Spleen (tissue), 11 donors: Measurements from ENCODE around the gene VPS35L. TPM values are rescaled to one million over a fixed set of nuclear protein-coding genes. Genes with fewer than 3 reads are reported as not detected.

Experiments
- DNase-seq: peaks from one replicate; pipeline ENCODE4 v3.0.0-alpha.2; 2020
- H3K27ac ChIP-seq, 8 donors: fragments of 200-600 bp; sonication (generic) in 7 of 8; 1 replicate in 4 of 8; 2 replicates in 4 of 8; pipeline versions ENCODE4 v1.5.0 to v1.8.0; 2016 to 2021; ENCODE audit warnings: inconsistent platforms in 4 of 8, mild to moderate bottlenecking in 4 of 8, moderate library complexity in 1 of 8
- H3K27me3 ChIP-seq, 7 donors: fragments of 200-600 bp; sonication (generic) in 6 of 7; replicated peaks in 1 of 7; 1 replicate in 4 of 7; 2 replicates in 3 of 7; pipeline versions ENCODE4 v1.5.0 to v1.8.0; 2016 to 2021; ENCODE audit warnings: inconsistent platforms in 3 of 7, mild to moderate bottlenecking in 1 of 7
- H3K36me3 ChIP-seq, 6 donors: fragments of 200-600 bp; sonication (generic) in 5 of 6; 1 replicate in 4 of 6; 2 replicates in 2 of 6; pipeline versions ENCODE4 v1.5.0 to v1.8.0; 2016 to 2021; ENCODE audit warnings: inconsistent platforms in 2 of 6
- H3K4me1 ChIP-seq, 6 donors: fragments of 200-600 bp; sonication (generic) in 5 of 6; 1 replicate in 3 of 6; 2 replicates in 3 of 6; pipeline versions ENCODE4 v1.5.0 to v1.8.0; 2016 to 2021; ENCODE audit warnings: inconsistent platforms in 3 of 6
- H3K4me3 ChIP-seq, 8 donors: fragments of 200-600 bp; sonication (generic) in 7 of 8; 1 replicate in 4 of 8; 2 replicates in 4 of 8; pipeline versions ENCODE4 v1.5.0 to v1.8.0; 2016 to 2021; ENCODE audit warnings: inconsistent platforms in 4 of 8, mild to moderate bottlenecking in 4 of 8, moderate library complexity in 2 of 8
- H3K9me3 ChIP-seq, 8 donors: fragments of 200-600 bp; sonication (generic) in 7 of 8; 1 replicate in 4 of 8; 2 replicates in 4 of 8; pipeline versions ENCODE4 v1.5.0 to v1.8.0; 2016 to 2021; ENCODE audit warnings: inconsistent platforms in 4 of 8
- CTCF ChIP-seq, 11 experiments: fragments of 200-600 bp in 7 of 11; fragments of 450-650 bp in 4 of 11; sonication (generic) in 4 of 11; IDR thresholded peaks in 8 of 11; conservative IDR thresholded peaks in 3 of 11; 1 replicate in 7 of 11; 2 replicates in 4 of 11; pipeline versions ENCODE4 v1.4.0 to v1.8.0; 2016 to 2021; ENCODE audit warnings: antibody characterized with exemption in 11 of 11, inconsistent platforms in 4 of 11, mild to moderate bottlenecking in 1 of 11
- POLR2A ChIP-seq, 3 donors: fragments of 450-650 bp; IDR thresholded peaks; one replicate each; pipeline ENCODE4 v1.5.1; 2017; ENCODE audit warnings: antibody characterized with exemption in 3 of 3, mild to moderate bottlenecking in 1 of 3
- POLR2AphosphoS5 ChIP-seq, 3 donors: sonication (generic); formaldehyde crosslinking; IDR thresholded peaks; one replicate each; pipeline ENCODE4 v1.5.1; 2017; ENCODE audit warnings: antibody characterized with exemption in 3 of 3
- WGBS, 5 donors: extraction: QIAGEN DNeasy Blood & Tissue Kit in 3 of 5; methylation state at CpG; one replicate each; pipeline versions ENCODE4 v1.1.5 to v1.1.7; 2013 to 2018; 5-methylcytosine and 5-hydroxymethylcytosine counted together
- intact Hi-C: fragments of 100-400 bp; cut with DNase I; formaldehyde crosslinking; loops from one replicate; pipeline ENCODE4 v1.15.0; 2023; ENCODE audit warnings: low total_unique reads
- polyA plus RNA-seq, 3 donors: library from polyadenylated mRNA; stranded (reverse); fragments of 200-250 nt; gene quantifications; one replicate each; pipeline ENCODE4 v1.2.1, GENCODE V29; 2013
- total RNA-seq, 7 donors: library from RNA; depleted of rRNA in 3 of 7; stranded (reverse); fragments of >200 nt in 3 of 7; fragmentation: NEBNext Ultra II Directional in 4 of 7; extraction: Animal tissue kit (Norgen Biotek cat#: 25700) in 4 of 7; gene quantifications; one replicate each; pipeline versions ENCODE4 v1.1.0 to v1.2.1, GENCODE V29; 2016 to 2021
- donor health status: healthy with polysubstance abuse.
- donor health status: DM: no; HTN: no; CAD: no; lungs with moderate emphysema.
- donor health status: DM: no; HTN: no; CAD: no.
- donor health status: Bipolar disorder and iron deficiency.
- donor health status: healthy.
- donor health status: DM: no; HTN: no; CAD: no.
- donor health status: DM: yes; HTN: yes; CAD: no.

VPS35L gene
- total and polyA plus RNA-seq, 10 donors: 22.9 to 76.1 (median 58.0) TPM

- intact Hi-C loops: no loop called here
- H3K9me3 ChIP-seq: no peaks in the 10 kb centered on the region
- H3K27ac ChIP-seq: no peak overlapping the region
- H3K27me3 ChIP-seq: no peaks in the 10 kb centered on the region
- DNase-seq: no peak
- TF ChIP-seq POLR2AphosphoS5 (IDR thresholded peaks at IDR 0.05) (no peak), POLR2A (IDR thresholded peaks at IDR 0.05) (no peak), CTCF (IDR thresholded peaks at IDR 0.05 in 8 of 11, conservative IDR thresholded peaks at IDR 0.05 in 3 of 11) (no peak)
- peaks cover 0 to 99% (median 61%) of the 10 kb centered on the region in 6 donors for H3K36me3 ChIP-seq
- no peaks in the 10 kb centered on the region for H3K4me1 ChIP-seq
- WGBS, 5 donors: 88 to 97% (median 92%) methylated on average over 7 of the region's 7 CpGs
- no peak overlapping the region for H3K4me3 ChIP-seq
These were observed 90.1 kb downstream of the VPS35L start for GRCh38 chr16:19645557-19645981.

- H3K4me1 ChIP-seq: no peaks in the 10 kb centered on the region
- no peak overlapping the region for H3K4me3 ChIP-seq
- peaks cover 12 to 100% (median 69%) of the 10 kb centered on the region in 6 donors for H3K36me3 ChIP-seq
- 96 to 97% (median 97%) methylated on average over 3 of the region's 3 CpGs for WGBS, 5 donors
- no peak for DNase-seq
- H3K27ac ChIP-seq: no peak overlapping the region
- no peaks in the 10 kb centered on the region for H3K9me3 ChIP-seq
- no peak for TF ChIP-seq POLR2AphosphoS5 (IDR thresholded peaks at IDR 0.05)
- TF ChIP-seq CTCF (IDR thresholded peaks at IDR 0.05 in 8 of 11, conservative IDR thresholded peaks at IDR 0.05 in 3 of 11): no peak
- TF ChIP-seq POLR2A (IDR thresholded peaks at IDR 0.05): no peak
- H3K27me3 ChIP-seq: no peaks in the 10 kb centered on the region
- intact Hi-C loops: no loop called here
These were observed 94.5 kb downstream of the VPS35L start for GRCh38 chr16:19649980-19650379.

- no peak for DNase-seq
- no peak for TF ChIP-seq POLR2AphosphoS5 (IDR thresholded peaks at IDR 0.05)
- no peak for TF ChIP-seq POLR2A (IDR thresholded peaks at IDR 0.05)
- TF ChIP-seq CTCF (IDR thresholded peaks at IDR 0.05 in 8 of 11, conservative IDR thresholded peaks at IDR 0.05 in 3 of 11): no peak
- Histone ChIP-seq H3K27ac (no peak overlapping the region), H3K4me1 (no peaks in the 10 kb centered on the region), H3K36me3 (peaks cover 12 to 100% (median 55%) of the 10 kb centered on the region in 6 donors), H3K4me3 (no peak overlapping the region), H3K27me3 (no peaks in the 10 kb centered on the region), H3K9me3 (no peaks in the 10 kb centered on the region)
- intact Hi-C loops: no loop called here
- WGBS, 5 donors: 91 to 97% (median 95%) methylated on average over 9 of the region's 9 CpGs
These were observed 98.6 kb downstream of the VPS35L start for GRCh38 chr16:19654147-19654546.

- H3K4me3 ChIP-seq: no peak overlapping the region
- 94 to 98% (median 97%) methylated on average over 9 of the region's 9 CpGs for WGBS, 5 donors
- H3K27me3 ChIP-seq: no peaks in the 10 kb centered on the region
- H3K4me1 ChIP-seq: no peaks in the 10 kb centered on the region
- TF ChIP-seq CTCF (IDR thresholded peaks at IDR 0.05 in 8 of 11, conservative IDR thresholded peaks at IDR 0.05 in 3 of 11) (no peak), POLR2A (IDR thresholded peaks at IDR 0.05) (no peak), POLR2AphosphoS5 (IDR thresholded peaks at IDR 0.05) (no peak)
- H3K27ac ChIP-seq: no peak overlapping the region
- intact Hi-C loops: no loop called here
- no peaks in the 10 kb centered on the region for H3K9me3 ChIP-seq
- DNase-seq: no peak
- H3K36me3 ChIP-seq: peaks cover 12 to 100% (median 52%) of the 10 kb centered on the region in 6 donors
These were observed 99.8 kb downstream of the VPS35L start for GRCh38 chr16:19655242-19655777.
